HG02938 (cell line): ENCODE measurements around the gene KLHL26.

Source experiments
- ATAC-seq: cut with Tn5 transposase; IDR thresholded peaks from one replicate; pipeline ENCODE4 v1.9.1; 2021; ENCODE audit warnings: mild to moderate bottlenecking, moderate library complexity; ENCODE audit not compliant: unreplicated experiment

KLHL26 gene

GRCh38 chr19:18645035-18645511 is 8.2 kb downstream of the KLHL26 start:
- ATAC-seq, result no peak

DNA sequence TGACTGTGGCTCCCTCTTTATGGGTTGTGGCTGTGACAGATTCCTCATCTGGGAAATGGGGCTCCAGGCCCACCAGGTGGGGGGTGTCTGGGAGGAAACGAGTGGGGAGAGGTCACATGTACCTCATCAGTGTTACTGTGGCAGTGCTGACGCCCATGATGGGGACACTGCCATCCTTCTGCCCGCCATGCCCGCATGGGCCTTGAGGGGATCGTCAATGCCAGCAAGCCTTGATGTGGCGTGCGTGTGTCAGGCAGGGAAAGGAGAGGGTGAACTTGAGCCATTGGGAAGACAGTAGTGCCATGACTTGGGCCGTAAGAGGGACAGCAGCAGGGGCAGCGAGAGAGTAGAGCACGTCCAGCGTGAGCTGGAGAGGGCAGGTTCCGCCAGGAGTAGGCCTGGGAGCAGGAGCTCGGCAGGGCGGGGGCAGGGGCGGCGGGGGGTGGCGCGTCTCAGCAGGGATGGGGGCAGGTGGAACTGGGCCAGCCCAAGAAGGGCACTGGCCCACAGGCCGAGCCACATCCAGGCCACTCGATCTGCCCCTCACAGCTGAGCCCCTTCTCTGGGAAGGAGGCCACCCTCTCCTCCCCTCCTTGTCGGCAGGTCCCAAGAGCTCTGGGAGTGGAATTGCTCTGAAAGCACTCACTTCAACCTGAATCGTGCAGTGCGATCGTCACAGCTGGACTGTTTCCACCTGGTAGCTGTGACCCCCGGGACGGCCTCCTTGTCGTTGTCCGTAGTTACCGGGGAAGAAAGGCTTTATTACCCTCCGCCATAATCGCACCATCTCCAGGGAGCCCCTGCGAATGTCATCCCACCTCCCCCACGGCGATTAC is 9.9 kb downstream of the KLHL26 start:
- ATAC-seq, result no peak

- no peak for ATAC-seq
Measured at GRCh38 chr19:18647371-18647767, 10.5 kb downstream of the KLHL26 start.

GRCh38 chr19:18647807-18648206 is 11.0 kb downstream of the KLHL26 start:
- ATAC-seq, result no peak

- ATAC-seq, result no peak
Measured at GRCh38 chr19:18648973-18649315, 12.1 kb downstream of the KLHL26 start.

DNA sequence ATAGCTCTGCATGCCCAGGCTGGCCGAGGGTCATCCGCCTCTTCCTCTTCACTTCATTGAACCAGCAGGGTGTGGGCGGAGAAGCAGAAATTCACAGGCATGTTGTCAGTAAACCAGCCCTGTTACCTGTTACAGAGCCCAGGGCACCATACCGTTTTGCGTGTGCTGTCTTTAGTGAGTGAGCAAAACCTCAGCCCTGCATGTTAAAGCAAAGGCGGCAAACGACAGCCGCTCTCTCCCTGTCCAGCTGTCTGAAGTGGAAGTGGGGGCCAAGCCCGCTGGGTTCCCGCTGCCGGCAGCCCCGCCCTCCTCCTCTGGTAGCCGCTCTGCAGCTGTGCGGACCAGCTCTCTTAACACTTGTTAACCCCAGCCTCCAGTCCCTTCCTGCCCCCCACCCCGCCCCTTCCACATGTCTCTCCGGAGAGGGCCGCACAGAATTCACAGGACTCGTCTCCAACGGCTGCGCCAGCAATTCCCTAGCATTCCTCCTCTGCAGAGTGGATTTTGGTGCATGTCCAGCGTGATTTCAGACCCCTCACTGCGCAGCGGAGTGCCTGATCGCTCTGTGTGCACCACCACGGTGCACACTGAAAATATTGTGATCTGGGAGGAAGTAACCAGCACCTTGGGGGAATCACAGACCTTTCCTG is 12.7 kb downstream of the KLHL26 start:
- ATAC-seq, result no peak

- ATAC-seq, result no peak
Measured at GRCh38 chr19:18650021-18650390, 13.2 kb downstream of the KLHL26 start.

DNA sequence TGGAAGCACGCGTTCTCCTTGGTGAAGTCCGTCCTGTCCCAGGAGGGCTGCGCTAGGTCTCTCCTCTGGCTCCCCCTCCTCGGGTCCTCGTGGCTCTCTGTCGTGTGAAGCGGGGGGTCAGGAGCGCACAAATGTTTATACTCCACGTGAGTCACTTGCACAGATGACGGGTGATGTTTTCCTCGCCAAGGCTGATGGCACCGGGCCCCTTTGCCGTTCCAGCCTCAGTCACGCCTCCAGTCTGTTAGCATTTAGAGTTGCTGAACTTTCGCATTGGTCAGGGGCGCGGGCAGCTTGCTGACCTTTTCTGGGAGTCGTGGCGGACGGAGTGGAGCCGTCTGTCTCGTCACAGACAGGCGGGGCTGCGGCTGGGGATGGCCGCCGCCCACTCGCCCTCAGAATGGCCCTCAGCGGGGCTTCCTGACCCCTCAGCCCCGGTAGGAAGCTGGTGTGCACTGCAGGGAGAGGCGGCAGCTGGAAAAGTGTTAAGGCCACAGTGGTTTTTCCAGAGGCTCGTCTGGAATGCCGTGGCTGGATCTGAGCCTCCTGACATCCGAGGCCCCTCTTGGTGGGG is 13.7 kb downstream of the KLHL26 start:
- no peak for ATAC-seq

- ATAC-seq, result no peak
Measured at GRCh38 chr19:18651300-18651699, 14.5 kb downstream of the KLHL26 start.

DNA sequence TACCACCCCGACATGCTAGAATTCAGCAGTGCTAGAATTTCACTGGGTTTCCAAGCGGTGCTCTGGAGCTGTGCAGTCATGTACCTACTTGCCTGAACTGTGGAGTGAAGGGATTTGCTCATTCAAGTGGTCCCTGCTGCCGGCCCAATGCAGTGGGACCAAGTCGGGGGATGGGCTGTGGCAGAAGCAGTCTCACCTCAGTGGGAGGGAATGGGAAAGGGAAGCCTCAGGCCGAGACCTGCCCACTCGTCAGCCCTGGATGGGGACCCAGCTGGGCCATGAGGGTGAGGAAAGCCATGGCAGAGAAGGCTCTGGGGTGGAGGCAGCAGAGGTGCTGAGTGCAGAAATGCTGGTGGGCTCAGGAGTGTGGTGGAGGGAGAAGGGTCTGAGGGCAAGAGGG is 14.9 kb downstream of the KLHL26 start:
- no peak for ATAC-seq

- ATAC-seq, result no peak
Measured at GRCh38 chr19:18653853-18654252, 17.0 kb downstream of the KLHL26 start.

DNA sequence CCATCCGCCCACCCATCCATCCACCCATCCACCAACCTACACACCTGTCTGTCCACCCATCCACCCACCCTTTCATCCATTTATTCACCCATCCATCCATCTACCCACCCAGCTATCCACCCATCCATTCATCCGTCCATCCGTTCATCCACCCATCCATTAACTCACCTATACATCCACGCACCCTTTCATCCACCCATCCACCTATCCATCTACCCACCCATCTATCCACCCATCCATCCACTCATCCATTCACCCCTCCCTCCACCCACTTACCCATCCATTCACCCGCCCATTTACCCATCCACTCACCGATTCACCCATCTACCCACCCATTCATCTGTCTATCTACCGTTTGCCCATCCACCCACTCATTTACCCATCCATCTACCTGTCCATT is 17.6 kb downstream of the KLHL26 start:
- no peak for ATAC-seq

GRCh38 chr19:18655173-18655844 is 18.5 kb downstream of the KLHL26 start:
- no peak for ATAC-seq

DNA sequence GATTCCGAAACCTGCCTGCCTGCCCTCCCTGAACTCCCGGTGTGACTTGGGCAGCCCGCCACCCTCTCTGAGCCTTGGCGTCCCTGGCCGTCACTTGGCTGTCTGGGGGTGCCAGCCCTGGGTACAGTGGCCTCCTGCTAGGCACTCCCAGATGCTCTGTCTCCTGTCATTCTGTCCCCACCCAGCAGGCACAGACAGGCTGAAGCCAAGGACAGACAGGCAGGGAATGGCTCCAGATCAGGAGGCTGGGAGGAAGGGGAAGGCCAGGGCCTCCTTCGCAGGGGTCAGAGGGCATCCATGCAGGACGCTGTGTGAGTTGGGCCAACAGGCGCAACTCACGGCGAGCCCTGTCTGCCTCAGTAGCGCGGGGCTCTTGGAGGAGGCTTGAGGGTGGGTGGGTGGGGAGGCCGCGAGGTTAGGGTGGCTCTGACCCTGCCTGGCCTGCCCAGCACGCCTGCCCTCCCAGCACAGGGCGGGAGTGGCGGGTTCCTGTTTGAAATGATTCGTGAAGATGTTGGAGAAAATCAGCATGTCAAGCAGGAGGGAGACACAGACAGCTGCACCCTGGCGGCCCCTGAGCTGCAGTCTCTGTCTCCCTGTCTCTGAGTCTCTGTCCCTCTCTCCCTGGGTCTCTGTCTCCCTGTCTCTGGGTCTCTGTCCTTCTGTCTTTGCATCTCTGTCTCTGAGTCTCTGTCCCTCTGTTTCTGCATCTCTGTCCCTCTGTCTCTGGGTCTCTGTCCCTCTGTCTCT is 19.7 kb downstream of the KLHL26 start:
- no peak for ATAC-seq

GRCh38 chr19:18657590-18658365 is 20.9 kb downstream of the KLHL26 start:
- ATAC-seq, result no peak

DNA sequence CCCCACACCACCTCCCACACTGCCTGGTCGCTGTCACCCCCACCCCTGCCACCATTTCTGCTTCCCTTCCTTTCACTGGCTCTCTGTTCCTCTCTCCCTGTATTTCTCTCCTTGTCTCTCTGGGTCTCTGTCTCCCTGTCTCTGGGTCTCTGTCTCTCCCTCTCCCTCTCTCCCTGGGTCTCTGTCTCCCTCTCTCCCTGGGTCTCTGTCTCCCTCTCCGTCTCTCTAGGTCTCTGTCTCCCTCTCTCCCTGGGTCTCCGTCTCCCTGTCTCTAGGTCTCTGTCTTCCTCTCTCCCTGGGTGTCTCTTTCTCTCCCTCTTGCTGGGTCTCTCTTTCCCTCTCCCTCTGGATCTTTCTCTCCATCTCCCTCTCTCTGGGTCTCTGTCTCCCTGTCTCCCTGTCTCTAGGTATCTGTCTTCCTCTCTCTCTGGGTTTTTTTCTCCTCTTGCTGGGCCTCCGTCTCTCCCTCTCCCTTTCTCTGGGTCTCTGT is 21.6 kb downstream of the KLHL26 start:
- ATAC-seq, result no peak

DNA sequence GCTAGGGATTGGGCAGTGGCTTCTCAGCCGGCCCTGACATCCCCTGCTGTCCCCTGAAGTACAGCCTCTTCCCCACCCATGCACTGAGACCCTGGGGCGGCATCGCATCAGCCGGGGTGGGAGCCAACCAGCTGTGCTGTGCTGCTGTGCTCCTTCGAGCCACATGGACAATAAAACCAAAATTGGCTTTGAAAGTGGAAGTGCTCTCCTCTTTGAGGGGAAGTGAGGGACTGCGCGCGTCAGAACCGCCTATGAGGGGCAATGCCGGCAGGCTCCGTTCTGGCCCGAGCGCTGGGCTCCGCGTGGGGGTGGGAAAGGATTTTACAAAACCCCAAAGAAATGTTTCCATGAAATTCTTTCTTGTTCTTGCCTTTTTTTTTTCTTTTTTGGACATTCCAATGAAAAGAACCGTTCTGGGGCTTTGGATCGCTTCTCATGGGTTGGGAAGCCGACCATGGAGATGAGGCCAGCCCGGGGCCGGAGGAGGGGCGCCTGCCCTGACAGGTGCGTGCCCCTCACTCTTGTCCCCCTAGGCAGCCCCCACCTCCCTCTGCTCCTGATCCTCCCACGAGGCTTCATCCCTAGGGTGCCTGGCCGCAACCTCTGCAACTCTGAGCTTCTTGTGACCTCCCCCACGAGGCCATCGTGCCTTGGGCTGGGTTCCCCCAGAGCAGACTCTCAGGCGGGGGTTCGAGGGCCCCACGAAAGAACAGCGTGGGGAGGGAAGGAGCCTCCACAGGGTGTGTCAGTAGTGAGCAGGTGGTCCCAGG is 22.6 kb downstream of the KLHL26 start:
- ATAC-seq, result no peak

DNA sequence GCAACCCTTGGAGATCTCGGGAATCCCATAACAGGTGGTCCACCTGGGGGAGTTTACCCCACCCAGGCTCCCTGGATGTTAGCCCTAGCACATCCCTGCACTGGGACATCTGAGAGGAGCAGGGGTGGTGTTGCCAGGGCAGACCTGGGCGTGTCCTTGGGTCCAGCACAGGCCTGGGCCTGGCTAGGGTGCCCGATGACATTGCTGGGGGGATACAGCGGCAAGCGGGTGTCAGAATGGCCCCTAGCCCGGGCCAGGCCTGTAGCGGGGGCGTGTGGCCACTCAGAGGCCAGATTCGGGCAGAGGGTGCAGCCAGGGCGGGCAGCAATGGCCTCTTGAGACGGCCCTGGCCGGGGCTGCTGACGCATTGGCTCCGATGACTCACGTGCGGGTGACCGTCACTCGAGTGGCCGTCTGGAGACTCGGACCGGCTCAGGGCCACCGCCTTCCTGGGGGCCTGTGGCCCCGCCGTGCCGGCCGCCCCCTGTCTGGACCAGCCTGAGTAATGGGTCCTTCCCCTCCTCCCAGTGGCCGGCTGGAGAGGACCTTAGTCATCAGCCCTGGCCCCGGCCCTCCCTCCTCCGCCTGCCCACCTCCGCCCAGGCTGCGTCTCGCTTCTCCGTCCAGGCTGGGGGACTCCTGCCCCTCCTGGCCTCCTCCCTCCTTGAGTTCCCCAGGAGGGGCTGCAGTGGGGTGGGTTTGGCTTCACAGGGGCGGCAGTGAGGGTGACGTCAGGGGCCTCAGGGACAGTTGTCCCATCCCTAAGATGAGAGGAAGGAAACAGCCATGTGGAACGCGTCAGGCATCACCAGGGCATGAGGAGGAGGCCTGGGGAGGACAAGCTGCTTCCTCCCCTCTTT is 23.5 kb downstream of the KLHL26 start:
- ATAC-seq, result no peak
